Parathyroid adenoma (tissue), 2 donors: ENCODE data around the gene ANAPC15.

Experiments
- H2AFZ ChIP-seq: fragments of 300-600 bp; sonication (generic); one replicate; pipeline ENCODE4 v1.7.0; 2017; ENCODE audit warnings: antibody characterized with exemption, mild to moderate bottlenecking
- H3K27ac ChIP-seq: fragments of 300-600 bp; sonication (generic); one replicate; pipeline ENCODE4 v1.7.0; 2017
- H3K27me3 ChIP-seq: fragments of 300-600 bp; sonication (generic); one replicate; pipeline ENCODE4 v1.7.0; 2017; ENCODE audit warnings: low read length; ENCODE audit not compliant: control insufficient read depth, insufficient read depth
- H3K36me3 ChIP-seq: fragments of 300-600 bp; sonication (generic); one replicate; pipeline ENCODE4 v1.7.0; 2017; ENCODE audit warnings: low read length; ENCODE audit not compliant: control insufficient read depth, insufficient read depth
- H3K4me1 ChIP-seq: fragments of 300-600 bp; sonication (generic); one replicate; pipeline ENCODE4 v1.7.0; 2017; ENCODE audit warnings: control low read depth
- H3K4me2 ChIP-seq: fragments of 300-600 bp; sonication (generic); one replicate; pipeline ENCODE4 v1.7.0; 2017; ENCODE audit warnings: low read length
- H3K4me3 ChIP-seq: fragments of 300-600 bp; sonication (generic); one replicate; pipeline ENCODE4 v1.7.0; 2017; ENCODE audit warnings: low read depth, low read length
- H3K79me2 ChIP-seq: fragments of 300-600 bp; sonication (generic); one replicate; pipeline ENCODE4 v1.7.0; 2017; ENCODE audit warnings: control low read depth
- H3K9ac ChIP-seq: fragments of 300-600 bp; sonication (generic); one replicate; pipeline ENCODE4 v1.7.0; 2017; ENCODE audit warnings: mild to moderate bottlenecking
- H3K9me3 ChIP-seq: fragments of 300-600 bp; sonication (generic); one replicate; pipeline ENCODE4 v1.7.0; 2017; ENCODE audit warnings: low read length; ENCODE audit not compliant: control insufficient read depth
- TF ChIP-seq, protein P1 (sequence below): fragments of 300-600 bp; sonication (generic); IDR thresholded peaks from one replicate; pipeline ENCODE4 v1.7.0; 2017; ENCODE audit warnings: antibody characterized with exemption, mild to moderate bottlenecking
- donor health status: primary hyperparathyroidism.

Gene ANAPC15

GRCh38 chr11:72067676-72068075 lies 44.8 kb downstream of the ANAPC15 start:
- peaks cover 13% of the 10 kb centered on the region for H3K79me2 ChIP-seq
- H3K4me3 ChIP-seq, result no peak overlapping the region
- no peaks in the 10 kb centered on the region for H3K9me3 ChIP-seq
- no peaks in the 10 kb centered on the region for H3K27me3 ChIP-seq
- no peak overlapping the region for H3K4me2 ChIP-seq
- TF ChIP-seq, protein P1, sequence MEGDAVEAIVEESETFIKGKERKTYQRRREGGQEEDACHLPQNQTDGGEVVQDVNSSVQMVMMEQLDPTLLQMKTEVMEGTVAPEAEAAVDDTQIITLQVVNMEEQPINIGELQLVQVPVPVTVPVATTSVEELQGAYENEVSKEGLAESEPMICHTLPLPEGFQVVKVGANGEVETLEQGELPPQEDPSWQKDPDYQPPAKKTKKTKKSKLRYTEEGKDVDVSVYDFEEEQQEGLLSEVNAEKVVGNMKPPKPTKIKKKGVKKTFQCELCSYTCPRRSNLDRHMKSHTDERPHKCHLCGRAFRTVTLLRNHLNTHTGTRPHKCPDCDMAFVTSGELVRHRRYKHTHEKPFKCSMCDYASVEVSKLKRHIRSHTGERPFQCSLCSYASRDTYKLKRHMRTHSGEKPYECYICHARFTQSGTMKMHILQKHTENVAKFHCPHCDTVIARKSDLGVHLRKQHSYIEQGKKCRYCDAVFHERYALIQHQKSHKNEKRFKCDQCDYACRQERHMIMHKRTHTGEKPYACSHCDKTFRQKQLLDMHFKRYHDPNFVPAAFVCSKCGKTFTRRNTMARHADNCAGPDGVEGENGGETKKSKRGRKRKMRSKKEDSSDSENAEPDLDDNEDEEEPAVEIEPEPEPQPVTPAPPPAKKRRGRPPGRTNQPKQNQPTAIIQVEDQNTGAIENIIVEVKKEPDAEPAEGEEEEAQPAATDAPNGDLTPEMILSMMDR, result no peak
- H3K27ac ChIP-seq, result no peak overlapping the region
- H3K4me1 ChIP-seq, result peaks cover 16% of the 10 kb centered on the region
- no peak overlapping the region for H2AFZ ChIP-seq
- no peak overlapping the region for H3K9ac ChIP-seq
- no peaks in the 10 kb centered on the region for H3K36me3 ChIP-seq

GRCh38 chr11:72067266-72067665 lies 45.2 kb downstream of the ANAPC15 start:
- H3K9ac ChIP-seq, result no peak overlapping the region
- TF ChIP-seq, protein P1, result no peak
- H3K79me2 ChIP-seq, result peaks cover 17% of the 10 kb centered on the region
- H3K27ac ChIP-seq, result no peak overlapping the region
- H3K4me2 ChIP-seq, result no peak overlapping the region
- no peaks in the 10 kb centered on the region for H3K27me3 ChIP-seq
- no peaks in the 10 kb centered on the region for H3K36me3 ChIP-seq
- H2AFZ ChIP-seq, result no peak overlapping the region
- H3K4me3 ChIP-seq, result no peak overlapping the region
- no peaks in the 10 kb centered on the region for H3K9me3 ChIP-seq
- peaks cover 15% of the 10 kb centered on the region for H3K4me1 ChIP-seq

DNA sequence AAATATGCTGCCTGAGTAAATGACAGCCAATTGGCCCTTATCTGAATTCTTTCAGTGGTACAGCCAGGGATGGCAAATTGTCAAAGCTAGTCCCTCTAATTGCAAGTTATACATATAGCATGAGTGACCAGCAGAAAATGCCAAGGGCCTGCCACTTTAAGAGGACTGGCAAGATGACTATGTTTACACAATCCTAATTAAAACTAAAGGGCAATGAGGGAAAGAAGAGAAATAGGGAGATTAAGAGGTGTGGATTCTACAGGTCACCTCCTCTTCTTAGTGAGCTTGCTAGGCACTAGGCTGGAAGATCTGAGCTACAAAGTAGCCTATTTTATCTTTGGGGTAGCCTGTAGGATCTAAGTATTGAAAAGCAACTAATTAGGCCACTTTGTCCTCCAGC lies 45.6 kb downstream of the ANAPC15 start:
- H3K27ac ChIP-seq, result no peak overlapping the region
- no peak overlapping the region for H3K4me3 ChIP-seq
- peaks cover 17% of the 10 kb centered on the region for H3K79me2 ChIP-seq
- H3K9ac ChIP-seq, result no peak overlapping the region
- H3K4me1 ChIP-seq, result peaks cover 12% of the 10 kb centered on the region
- H2AFZ ChIP-seq, result no peak overlapping the region
- no peaks in the 10 kb centered on the region for H3K36me3 ChIP-seq
- H3K27me3 ChIP-seq, result no peaks in the 10 kb centered on the region
- H3K4me2 ChIP-seq, result no peak overlapping the region
- H3K9me3 ChIP-seq, result no peaks in the 10 kb centered on the region
- TF ChIP-seq, protein P1, result no peak

DNA sequence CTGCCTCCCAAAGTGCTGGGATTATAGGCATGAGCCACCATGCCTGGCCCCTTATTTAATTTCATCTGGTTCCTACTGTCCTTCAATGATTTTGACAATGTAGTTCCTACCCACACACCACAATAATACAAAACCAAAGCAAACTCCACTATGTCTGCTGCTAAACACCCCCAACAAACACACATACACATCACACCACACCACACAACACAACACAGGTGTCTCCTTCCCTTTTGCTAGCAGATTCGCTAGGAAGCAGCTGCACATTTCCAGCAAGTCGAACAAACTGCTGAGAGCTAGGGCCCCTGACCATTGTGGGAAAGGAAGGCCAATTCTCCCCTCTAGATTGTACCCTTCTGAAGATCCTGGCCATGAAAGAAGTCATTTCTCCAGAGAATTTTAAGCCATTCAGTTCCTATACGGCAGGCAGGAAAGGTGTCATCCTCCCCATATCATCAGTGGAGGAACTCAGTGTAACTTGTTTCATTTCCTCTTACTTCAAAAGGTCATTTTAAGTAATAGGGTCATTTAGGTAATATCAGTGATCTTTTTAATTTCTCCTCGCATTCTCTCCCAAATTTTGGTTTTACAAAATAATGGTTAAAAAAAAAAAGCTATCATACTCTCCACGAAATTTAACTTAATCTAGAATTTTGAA lies 50.6 kb downstream of the ANAPC15 start:
- Histone ChIP-seq H3K4me1 (no peaks in the 10 kb centered on the region), H3K4me3 (no peak overlapping the region), H3K36me3 (no peaks in the 10 kb centered on the region), H3K79me2 (peaks cover 24% of the 10 kb centered on the region), H3K9ac (no peak overlapping the region), H3K27ac (no peak overlapping the region), H3K9me3 (no peaks in the 10 kb centered on the region), H3K4me2 (no peak overlapping the region), H2AFZ (no peak overlapping the region), H3K27me3 (no peaks in the 10 kb centered on the region)
- TF ChIP-seq, protein P1, result no peak
